ENCODE results near the gene EEIG2.

EEIG2 gene

GRCh38 chr1:108583757-108584427, 24.0 kb downstream of the EEIG2 start:
- no peak for DNase-seq (ENCODE audit: low read depth in 2 of 2)

- no peak for DNase-seq (ENCODE audit: low read depth in 2 of 2)
Measured at GRCh38 chr1:108584428-108584856, 24.5 kb downstream of the EEIG2 start.

- no peak for DNase-seq (ENCODE audit: low read depth in 2 of 2)
Measured at GRCh38 chr1:108585313-108585712, 25.4 kb downstream of the EEIG2 start.

GRCh38 chr1:108590441-108590840, 30.5 kb downstream of the EEIG2 start:
- DNase-seq (ENCODE audit: low read depth in 2 of 2): no peak

GRCh38 chr1:108590957-108591356, 31.1 kb downstream of the EEIG2 start:
- no peak for DNase-seq (ENCODE audit: low read depth in 2 of 2)

GRCh38 chr1:108591466-108591865, 31.6 kb downstream of the EEIG2 start:
- DNase-seq (ENCODE audit: low read depth in 2 of 2): no peak

GRCh38 chr1:108592030-108592759, 32.3 kb downstream of the EEIG2 start:
- no peak for DNase-seq (ENCODE audit: low read depth in 2 of 2)

- no peak for DNase-seq (ENCODE audit: low read depth in 2 of 2)
Measured at GRCh38 chr1:108593448-108593847, 33.5 kb downstream of the EEIG2 start.

GRCh38 chr1:108595507-108595906, 35.6 kb downstream of the EEIG2 start:
- DNase-seq (ENCODE audit: low read depth in 2 of 2): no peak

GRCh38 chr1:108597041-108597440, 37.1 kb downstream of the EEIG2 start:
- no peak for DNase-seq (ENCODE audit: low read depth in 2 of 2)

- no peak for DNase-seq (ENCODE audit: low read depth in 2 of 2)
Measured at GRCh38 chr1:108598340-108598739, 38.4 kb downstream of the EEIG2 start.

- no peak for DNase-seq (ENCODE audit: low read depth in 2 of 2)
Measured at GRCh38 chr1:108600504-108600903, 40.6 kb downstream of the EEIG2 start.

- no peak for DNase-seq (ENCODE audit: low read depth in 2 of 2)
Measured at GRCh38 chr1:108601708-108602410, 42.0 kb downstream of the EEIG2 start.

- no peak for DNase-seq (ENCODE audit: low read depth in 2 of 2)
Measured at GRCh38 chr1:108605633-108606032, 45.7 kb downstream of the EEIG2 start.

GRCh38 chr1:108606478-108606877, 46.6 kb downstream of the EEIG2 start:
- no peak for DNase-seq (ENCODE audit: low read depth in 2 of 2)

- no peak for DNase-seq (ENCODE audit: low read depth in 2 of 2)
Measured at GRCh38 chr1:108609483-108610049, 49.7 kb downstream of the EEIG2 start.

Measured in stimulated activated CD8-positive, alpha-beta memory T cell treated with anti-CD3 and anti-CD28 coated beads, Interleukin-7, amount 100 ng/mL, for 1 hour (primary cell).